GM18873 (cell line): Measurements from ENCODE around the gene AFF3.
"Not testable (repeated sequence)": the region's sequence is repeated elsewhere in the genome, so short reads cannot be mapped to it uniquely, and the experiment has no call there.

Experiments
- ATAC-seq: cut with Tn5 transposase; IDR thresholded peaks from one replicate; pipeline ENCODE4 v1.9.1; 2021; ENCODE audit warnings: mild to moderate bottlenecking, moderate library complexity, moderate number of reproducible peaks; ENCODE audit not compliant: unreplicated experiment, low FRiP score

AFF3 gene

DNA sequence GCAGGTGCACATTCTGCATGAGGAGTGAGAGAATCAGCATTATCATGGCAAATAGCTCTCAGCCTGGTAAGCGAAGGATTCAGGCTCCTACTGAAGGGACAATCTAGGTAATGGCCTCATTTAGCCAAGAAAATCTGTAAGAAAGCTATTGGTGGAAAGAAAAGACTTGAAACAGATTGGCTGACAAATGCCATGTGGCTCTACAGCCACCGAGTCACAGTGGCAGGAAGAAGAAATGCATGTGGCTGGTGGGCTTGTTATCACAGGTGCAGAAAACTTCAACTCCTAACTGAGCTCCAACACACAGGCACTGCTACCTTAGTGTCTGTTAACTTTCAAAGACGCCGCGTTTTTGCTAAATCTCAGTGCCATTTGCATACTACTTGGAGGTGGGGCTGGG lies 592.0 kb downstream of the AFF3 start:
- no peak for ATAC-seq

DNA sequence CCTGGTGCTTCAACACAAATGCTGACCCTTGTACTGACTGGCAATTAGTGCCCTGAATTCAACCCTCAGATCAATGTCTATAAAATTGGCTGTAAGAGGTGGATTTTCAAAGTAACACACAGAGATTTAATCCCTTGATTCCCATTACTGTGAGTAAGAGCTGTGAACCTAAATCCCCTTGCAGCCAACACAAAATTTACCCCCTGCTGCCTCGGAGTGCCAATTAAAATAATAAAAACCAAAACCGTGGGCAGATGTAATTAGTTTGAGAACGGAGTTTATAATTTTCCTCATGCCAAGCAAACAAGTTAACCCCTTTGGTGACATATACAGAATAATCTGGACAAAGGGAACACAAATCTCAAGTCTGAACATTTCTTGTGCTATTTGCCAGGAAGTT lies 596.8 kb downstream of the AFF3 start:
- no peak for ATAC-seq

- ATAC-seq: no peak
Observed at GRCh38 chr2:99545066-99545465, 597.3 kb downstream of the AFF3 start.

- no peak for ATAC-seq
Observed at GRCh38 chr2:99544608-99545007, 597.8 kb downstream of the AFF3 start.

DNA sequence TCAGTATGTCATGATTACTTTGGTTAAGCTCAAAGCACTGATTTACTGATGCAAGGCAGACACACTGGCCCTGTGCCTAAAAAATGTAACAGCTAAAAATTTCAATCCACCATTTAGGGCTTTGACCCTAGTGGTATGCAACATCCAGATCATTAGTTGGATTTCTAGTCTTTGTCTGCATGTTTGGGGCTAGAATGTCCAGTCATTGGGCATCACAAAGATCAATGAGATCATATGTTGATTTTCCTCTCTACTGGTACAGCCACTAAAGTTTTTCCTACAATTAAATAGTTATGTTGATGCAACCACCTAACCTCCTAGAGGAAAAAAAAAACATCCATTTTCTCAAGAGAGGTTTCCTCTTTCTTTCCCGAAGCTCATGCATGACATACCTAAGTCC lies 599.1 kb downstream of the AFF3 start:
- ATAC-seq: no peak

- no peak for ATAC-seq
Observed at GRCh38 chr2:99537910-99538485, 604.4 kb downstream of the AFF3 start.

GRCh38 chr2:99524056-99524455 lies 618.3 kb downstream of the AFF3 start:
- ATAC-seq: no peak

DNA sequence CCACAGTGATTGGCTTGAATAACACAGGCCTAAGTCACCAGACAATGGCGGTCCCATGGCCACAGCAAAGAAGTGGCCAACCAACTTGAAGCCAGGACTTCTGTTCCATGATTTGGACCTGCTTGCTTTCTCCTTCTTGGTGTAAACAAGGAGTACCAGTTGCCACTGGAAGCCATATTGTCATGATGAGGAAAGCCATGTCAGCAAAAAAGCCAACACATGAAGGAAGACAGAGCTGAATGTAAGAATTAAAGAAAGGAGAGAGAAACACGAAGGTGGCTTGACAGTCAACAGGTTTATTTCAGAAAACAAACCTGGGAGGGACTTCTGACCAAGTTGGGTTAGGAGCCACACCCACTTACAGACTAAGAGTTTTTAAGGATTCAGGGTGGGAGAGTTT lies 620.2 kb downstream of the AFF3 start:
- no peak for ATAC-seq

GRCh38 chr2:99520813-99521212 lies 621.6 kb downstream of the AFF3 start:
- no peak for ATAC-seq

- no peak for ATAC-seq
Observed at GRCh38 chr2:99520195-99520594, 622.2 kb downstream of the AFF3 start.

GRCh38 chr2:99514357-99514756 lies 628.0 kb downstream of the AFF3 start:
- no peak for ATAC-seq

DNA sequence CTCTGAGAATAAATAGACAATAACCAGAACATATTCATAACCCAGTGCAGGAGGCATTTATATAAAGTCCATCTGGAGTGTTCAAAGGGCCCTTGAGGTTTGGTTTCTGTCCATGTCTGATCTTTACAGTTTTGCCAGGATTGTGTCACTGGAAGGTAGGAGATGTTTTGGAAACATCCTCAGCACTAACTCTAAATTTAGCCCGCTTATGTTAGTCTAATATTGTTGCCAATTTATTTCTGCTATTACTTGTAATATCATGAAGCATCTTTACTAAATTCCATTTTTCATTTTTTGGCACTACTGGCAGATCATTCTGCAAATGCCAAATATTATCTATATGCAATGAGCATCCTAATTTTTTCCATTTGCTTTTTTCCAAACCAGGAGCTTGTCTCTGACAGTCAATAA lies 630.2 kb downstream of the AFF3 start:
- ATAC-seq: no peak

DNA sequence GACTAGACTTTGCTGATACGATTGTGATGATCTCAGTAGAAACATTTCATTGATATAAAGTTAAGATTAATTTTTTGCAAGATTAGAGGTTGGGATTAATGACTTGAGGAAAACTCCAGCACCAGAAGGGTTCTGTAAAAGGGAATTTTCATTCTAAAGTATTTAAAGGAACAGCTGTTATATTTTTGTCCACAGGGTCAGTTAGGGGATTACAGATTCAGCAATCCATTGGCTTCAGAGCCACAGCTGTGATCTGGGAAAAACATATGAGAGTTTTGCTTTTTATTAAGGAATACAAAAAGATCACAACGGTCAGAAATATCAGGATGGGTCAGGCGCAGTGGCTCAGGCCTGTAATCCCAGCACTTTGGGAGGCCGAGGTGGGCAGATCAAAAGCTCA lies 633.0 kb downstream of the AFF3 start:
- ATAC-seq: no peak

GRCh38 chr2:99507937-99508818 lies 634.2 kb downstream of the AFF3 start:
- no peak for ATAC-seq

- no peak for ATAC-seq
Observed at GRCh38 chr2:99504844-99505584, 637.4 kb downstream of the AFF3 start.

- not testable (repeated sequence) for ATAC-seq
Observed at GRCh38 chr2:99503662-99504416, 638.6 kb downstream of the AFF3 start.

GRCh38 chr2:99496021-99496420 lies 646.4 kb downstream of the AFF3 start:
- no peak for ATAC-seq
